CD4-positive, alpha-beta T cell (primary cell): Measurements from ENCODE around the gene RAPGEF3. TPM values are rescaled to one million over a fixed set of nuclear protein-coding genes. Genes with fewer than 3 reads are reported as not detected.

Experiments
- ATAC-seq: fragments of 200-7000 bp; cut with Tn5 transposase; one replicate; pipeline ENCODE4 v1.10.0; 2022; ENCODE audit warnings: mild to moderate bottlenecking; ENCODE audit not compliant: poor library complexity
- CTCF ChIA-PET: fragments of 350-600 bp; sonication (Branson Sonifier 250); formaldehyde crosslinking; loops from one replicate; lab custom pipeline; 2021; ENCODE audit warnings: antibody characterized with exemption, inconsistent platforms; lab: Charles Lee
- POLR2A ChIA-PET: fragments of 350-600 bp; sonication (Branson Sonifier 250); formaldehyde crosslinking; loops from one replicate; lab custom pipeline; 2021; ENCODE audit warnings: antibody characterized with exemption, inconsistent platforms; lab: Charles Lee
- DNase-seq, 14 experiments: peaks; one replicate each; pipeline ENCODE4 v3.0.0-alpha.2; 2013 to 2020; ENCODE audit warnings: mixed read lengths in 2 of 14
- H3K27ac ChIP-seq, 2 donors: one replicate each; pipeline versions ENCODE4 v1.5.1 to v1.7.0; 2013; ENCODE audit warnings: low read length in 2 of 2, low read depth in 1 of 2, mild to moderate bottlenecking in 1 of 2
- H3K27me3 ChIP-seq, 2 experiments: 1 replicate in 1 of 2; 2 replicates in 1 of 2; pipeline versions ENCODE4 v1.6.1 to v1.7.0; 2013; ENCODE audit warnings: low read length in 2 of 2, control low read depth in 1 of 2, mild to moderate bottlenecking in 1 of 2, moderate library complexity in 1 of 2; ENCODE audit not compliant: insufficient read depth in 2 of 2, control insufficient read depth in 1 of 2
- H3K36me3 ChIP-seq: one replicate; pipeline ENCODE4 v1.6.1; 2013; ENCODE audit warnings: low read length, control low read depth; ENCODE audit not compliant: insufficient read depth
- H3K4me1 ChIP-seq: one replicate; pipeline ENCODE4 v1.6.1; 2013; ENCODE audit warnings: low read length, control low read depth; ENCODE audit not compliant: insufficient read depth
- H3K4me3 ChIP-seq: one replicate; pipeline ENCODE4 v1.5.1; 2013; ENCODE audit warnings: mild to moderate bottlenecking, low read length, moderate library complexity
- H3K9me3 ChIP-seq, 2 experiments: 1 replicate in 1 of 2; 2 replicates in 1 of 2; pipeline versions ENCODE4 v1.6.1 to v1.7.0; 2013; ENCODE audit warnings: low read length in 2 of 2, mild to moderate bottlenecking in 2 of 2, control low read depth in 1 of 2, moderate library complexity in 1 of 2; ENCODE audit not compliant: control insufficient read depth in 1 of 2, insufficient read depth in 1 of 2
- H3K27ac Mint-ChIP-seq: one replicate; pipeline ENCODE4 v1.8.0; 2020; ENCODE audit warnings: mixed read lengths
- H3K27me3 Mint-ChIP-seq: one replicate; pipeline ENCODE4 v1.8.0; 2021; ENCODE audit warnings: mixed read lengths
- H3K36me3 Mint-ChIP-seq: one replicate; pipeline ENCODE4 v1.8.0; 2021; ENCODE audit warnings: low read depth, mixed read lengths
- H3K4me1 Mint-ChIP-seq: one replicate; pipeline ENCODE4 v1.8.0; 2021; ENCODE audit warnings: low read depth, mixed read lengths
- H3K4me3 Mint-ChIP-seq: one replicate; pipeline ENCODE4 v1.8.0; 2020; ENCODE audit warnings: mild to moderate bottlenecking, mixed read lengths
- H3K9me3 Mint-ChIP-seq: one replicate; pipeline ENCODE4 v1.8.0; 2020; ENCODE audit warnings: mixed read lengths
- intact Hi-C, 2 experiments: fragments of 100-400 bp; cut with DNase I in 1 of 2; cut with micrococcal nuclease in 1 of 2; formaldehyde crosslinking; loops; one replicate each; pipeline versions ENCODE4 v1.15.1 to v1.9.0; 2023 to 2025; cut with DNase I, micrococcal nuclease
- total RNA-seq, 174 experiments: library from RNA in 2 of 174; stranded (reverse) in 2 of 174; gene quantifications; one replicate each; pipeline ENCODE4 v1.2.3 and lab custom pipeline; 2021 to 2026
- TF ChIP-seq, protein P1 (sequence below): fragments of 200-600 bp; IDR thresholded peaks from one replicate; pipeline ENCODE4 v1.8.0; 2022; ENCODE audit warnings: antibody characterized with exemption, mild to moderate bottlenecking

Gene RAPGEF3
- total RNA-seq, 2 experiments from 2014 or later = 0.17 to 0.33 TPM

DNA sequence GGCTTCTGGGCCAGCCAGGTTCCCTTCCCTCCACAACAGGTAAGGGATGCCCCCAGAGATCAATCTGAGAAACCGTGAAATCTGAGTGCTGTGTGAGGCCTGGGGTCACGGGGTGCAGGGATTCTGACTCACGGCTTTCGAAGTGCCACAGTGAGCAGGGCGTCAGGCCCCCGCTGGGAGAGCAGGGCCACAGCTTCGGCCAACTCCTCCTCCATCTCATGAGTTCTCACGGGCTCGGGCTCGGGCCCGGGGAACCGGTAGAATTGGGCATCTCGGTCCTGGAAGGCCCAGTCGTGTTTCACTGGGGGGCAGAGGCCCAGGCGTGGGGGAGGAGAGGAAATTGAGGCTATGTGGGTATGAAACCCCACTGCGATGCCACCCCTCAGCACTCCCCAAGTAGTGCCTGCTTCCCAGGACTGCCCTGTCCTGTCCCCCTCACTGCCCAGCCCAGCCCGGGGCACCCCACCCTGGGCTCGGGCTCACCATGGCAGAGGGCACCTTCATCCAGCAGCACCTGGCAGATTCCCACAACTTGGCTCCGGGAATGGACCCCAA lies 7.7 kb downstream of the RAPGEF3 start:
- peaks cover 17% of the 10 kb centered on the region for H3K4me1 ChIP-seq
- CTCF ChIA-PET = no interaction called here

DNA sequence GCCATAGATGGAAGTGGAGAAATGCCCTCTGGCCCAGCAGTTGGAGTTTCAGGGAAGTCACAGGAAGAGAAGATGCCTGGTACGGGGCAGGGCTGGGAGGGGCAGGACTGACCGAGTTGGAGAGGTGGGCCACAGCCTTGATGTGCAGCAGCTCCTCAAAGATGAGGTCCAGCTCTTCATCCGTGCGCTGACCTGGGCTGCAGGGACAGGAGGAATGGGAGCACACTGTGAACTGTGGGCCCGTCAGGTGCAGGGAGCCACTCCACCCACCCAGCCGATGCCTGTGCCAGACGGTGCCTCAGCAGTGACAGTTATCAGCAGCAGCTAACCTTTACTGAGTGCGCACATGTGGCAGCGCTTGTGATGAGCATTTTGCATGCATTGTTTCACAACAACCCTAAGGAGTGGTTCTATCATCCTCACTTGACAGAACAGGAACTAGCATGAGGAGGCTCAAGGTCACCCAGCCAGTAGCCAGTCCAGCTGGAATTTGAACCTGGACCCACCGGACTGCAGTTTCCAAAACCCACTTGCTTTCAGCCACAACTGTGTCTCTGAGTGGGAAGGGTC lies 8.4 kb downstream of the RAPGEF3 start:
- POLR2A ChIA-PET = interaction anchor here (0.6 kb wide), 1 partner anchor 29 kb away, joined by 5 read pairs; no protein-coding TSS in a partner anchor
- Mint-ChIP-seq H3K27ac (no peak overlapping the region), H3K4me3 (no peak overlapping the region), H3K4me1 (peaks cover 3% of the 10 kb centered on the region), H3K9me3 (no peaks in the 10 kb centered on the region), H3K27me3 (no peaks in the 10 kb centered on the region), H3K36me3 (no peaks in the 10 kb centered on the region)
- Histone ChIP-seq H3K27me3 (no peaks in the 10 kb centered on the region), H3K4me1 (peaks cover 10% of the 10 kb centered on the region), H3K36me3 (no peaks in the 10 kb centered on the region), H3K27ac (no peak overlapping the region), H3K9me3 (no peaks in the 10 kb centered on the region), H3K4me3 (no peak overlapping the region)
- CTCF ChIA-PET = no interaction called here
- intact Hi-C loops = no loop called here
- TF ChIP-seq, protein P1, sequence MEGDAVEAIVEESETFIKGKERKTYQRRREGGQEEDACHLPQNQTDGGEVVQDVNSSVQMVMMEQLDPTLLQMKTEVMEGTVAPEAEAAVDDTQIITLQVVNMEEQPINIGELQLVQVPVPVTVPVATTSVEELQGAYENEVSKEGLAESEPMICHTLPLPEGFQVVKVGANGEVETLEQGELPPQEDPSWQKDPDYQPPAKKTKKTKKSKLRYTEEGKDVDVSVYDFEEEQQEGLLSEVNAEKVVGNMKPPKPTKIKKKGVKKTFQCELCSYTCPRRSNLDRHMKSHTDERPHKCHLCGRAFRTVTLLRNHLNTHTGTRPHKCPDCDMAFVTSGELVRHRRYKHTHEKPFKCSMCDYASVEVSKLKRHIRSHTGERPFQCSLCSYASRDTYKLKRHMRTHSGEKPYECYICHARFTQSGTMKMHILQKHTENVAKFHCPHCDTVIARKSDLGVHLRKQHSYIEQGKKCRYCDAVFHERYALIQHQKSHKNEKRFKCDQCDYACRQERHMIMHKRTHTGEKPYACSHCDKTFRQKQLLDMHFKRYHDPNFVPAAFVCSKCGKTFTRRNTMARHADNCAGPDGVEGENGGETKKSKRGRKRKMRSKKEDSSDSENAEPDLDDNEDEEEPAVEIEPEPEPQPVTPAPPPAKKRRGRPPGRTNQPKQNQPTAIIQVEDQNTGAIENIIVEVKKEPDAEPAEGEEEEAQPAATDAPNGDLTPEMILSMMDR = no peak
- DNase-seq (no peak), ATAC-seq (no peak)

More for the DNA sequence above, 7.7 kb downstream of the RAPGEF3 start:
- POLR2A ChIA-PET = interaction anchor here (0.6 kb wide), 1 partner anchor 30 kb away, joined by 5 read pairs; no protein-coding TSS in a partner anchor
- no peaks in the 10 kb centered on the region for H3K9me3 Mint-ChIP-seq
- H3K4me3 Mint-ChIP-seq = no peak overlapping the region
- H3K27ac Mint-ChIP-seq = no peak overlapping the region
- H3K36me3 ChIP-seq = no peaks in the 10 kb centered on the region
- H3K4me3 ChIP-seq = no peak overlapping the region
- intact Hi-C loops = no loop called here
- H3K27me3 ChIP-seq = no peaks in the 10 kb centered on the region
- no peaks in the 10 kb centered on the region for H3K27me3 Mint-ChIP-seq
- H3K36me3 Mint-ChIP-seq = no peaks in the 10 kb centered on the region
- peaks cover 10% of the 10 kb centered on the region for H3K4me1 Mint-ChIP-seq
- TF ChIP-seq, protein P1 = no peak
- ATAC-seq (no peak), DNase-seq (no peak)
- no peaks in the 10 kb centered on the region for H3K9me3 ChIP-seq
- no peak overlapping the region for H3K27ac ChIP-seq

DNA sequence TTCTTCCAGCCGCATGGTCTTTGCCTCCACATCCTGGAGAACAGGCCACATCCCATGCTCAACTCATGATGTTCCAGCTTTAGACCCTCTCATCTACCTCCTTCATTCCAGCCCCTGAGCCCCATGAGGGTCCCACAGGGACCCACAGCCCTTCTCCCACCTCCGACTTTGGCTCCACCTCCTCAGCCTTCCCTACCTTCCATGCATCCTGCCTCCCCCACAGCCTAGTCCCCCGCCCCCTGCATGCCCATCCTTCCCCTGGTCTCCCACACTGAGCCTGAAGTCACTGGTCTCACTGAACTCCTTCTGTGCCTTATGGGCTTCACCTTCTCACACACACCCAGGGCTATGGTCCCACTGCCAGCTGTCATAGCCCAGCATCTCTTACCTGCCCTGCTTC lies 9.8 kb downstream of the RAPGEF3 start:
- no peaks in the 10 kb centered on the region for H3K36me3 Mint-ChIP-seq
- no peak overlapping the region for H3K4me3 ChIP-seq
- H3K27ac ChIP-seq = no peak overlapping the region
- no peaks in the 10 kb centered on the region for H3K9me3 ChIP-seq
- no peak overlapping the region for H3K4me3 Mint-ChIP-seq
- POLR2A ChIA-PET = interaction anchor here (1.8 kb wide), 1 partner anchor 18 kb away, joined by 4 read pairs; no protein-coding TSS in a partner anchor
- TF ChIP-seq, protein P1 = no peak
- H3K36me3 ChIP-seq = no peaks in the 10 kb centered on the region
- CTCF ChIA-PET = no interaction called here
- H3K27me3 Mint-ChIP-seq = no peaks in the 10 kb centered on the region
- no peaks in the 10 kb centered on the region for H3K4me1 Mint-ChIP-seq
- H3K4me1 ChIP-seq = peaks cover 7% of the 10 kb centered on the region
- no peaks in the 10 kb centered on the region for H3K27me3 ChIP-seq
- intact Hi-C loops = no loop called here
- DNase-seq = no peak
- no peak for ATAC-seq
- H3K27ac Mint-ChIP-seq = no peak overlapping the region
- no peaks in the 10 kb centered on the region for H3K9me3 Mint-ChIP-seq
